Measurements from ENCODE around the gene PPFIA1. TPM values are rescaled to one million over a fixed set of nuclear protein-coding genes. Genes with fewer than 3 reads are reported as not detected.

Gene PPFIA1
- total and polyA plus RNA-seq, 2 of the 8 experiments (the other 6 are each of a cell fraction or from before 2014, with no cell fraction given) = 44.3 to 73.5 TPM

- no peak overlapping the region for H2BK15ac ChIP-seq (ENCODE audit: low read length)
- ChIA-PET POLR2A (ENCODE audit: partially characterized antibody) (interaction anchor here (0.6 to 1.8 kb wide), 6 partner anchors 32 to 108 kb away, joined by 3 to 6 read pairs (median 3); no protein-coding TSS in a partner anchor), CTCF (ENCODE audit: partially characterized antibody) (interaction anchor here (0.7 kb wide), 1 partner anchor 133 kb away, joined by 6 read pairs; no protein-coding TSS in a partner anchor)
- H3K4ac ChIP-seq (replicated peaks; ENCODE audit: insufficient read length, low read depth, low read length) = no peak overlapping the region
- H3K27ac ChIP-seq (ENCODE audit: low read depth, low read length) = peak overlapping the region; percentile 69
- peaks cover 11 to 18% of the 10 kb centered on the region in 2 experiments for H4K20me1 ChIP-seq (replicated peaks in 1 of 2; ENCODE audit: control insufficient read depth in 1 of 2, insufficient read depth in 2 of 2, low read length in 2 of 2)
- H3K4me2 ChIP-seq (ENCODE audit: insufficient read depth in 1 of 2, low read depth in 2 of 2, low read length in 2 of 2) = peak overlapping the region; percentile 84 to 91
- no peak overlapping the region for H2AFZ ChIP-seq (ENCODE audit: low read length)
- no peaks in the 10 kb centered on the region for H3K27me3 ChIP-seq (replicated peaks in 1 of 4; ENCODE audit: control insufficient read depth in 3 of 4, extremely low read depth in 1 of 4, insufficient read depth in 3 of 4, low read length in 3 of 4)
- H3K9ac ChIP-seq (replicated peaks in 1 of 4; ENCODE audit: extremely low read depth in 1 of 4, low read depth in 3 of 4, low read length in 3 of 4) = peak overlapping the region; percentile 69 to 90 (median 79)
- H3K79me1 ChIP-seq (ENCODE audit: low read depth, low read length) = peaks cover 9% of the 10 kb centered on the region; the same call in 1 of the 2 replicates
- no peak overlapping the region for H2BK20ac ChIP-seq (ENCODE audit: low read length)
- H4K5ac ChIP-seq (ENCODE audit: insufficient read length, low read depth, low read length) = peak overlapping the region; percentile 25
- H3K18ac ChIP-seq (ENCODE audit: extremely low read depth, low read length) = no peak overlapping the region; the same call in 1 of the 2 replicates
- H3K56ac ChIP-seq (replicated peaks; ENCODE audit: insufficient read length, low read depth, low read length) = peak overlapping the region; percentile 48
- H3K36me3 ChIP-seq (ENCODE audit: control insufficient read depth in 2 of 4, insufficient read depth in 4 of 4, low read length in 3 of 4) = peaks cover 7 to 40% (median 22%) of the 10 kb centered on the region in 4 experiments; a peak in 7 of 8 replicates
- no peak overlapping the region for H2BK120ac ChIP-seq (replicated peaks; ENCODE audit: low read depth, low read length)
- peak overlapping the region; percentile 83; the same call in 1 of the 2 replicates for H4K8ac ChIP-seq (ENCODE audit: extremely low read depth, insufficient read depth, low read length)
- H3K23me2 ChIP-seq (ENCODE audit: low read depth, low read length) = peaks cover 7% of the 10 kb centered on the region; the same call in 1 of the 2 replicates
- H3K4me1 ChIP-seq (replicated peaks in 1 of 4; ENCODE audit: control insufficient read depth in 3 of 4, insufficient read depth in 4 of 4, low read length in 3 of 4) = peaks cover 0 to 6% (median under 1%) of the 10 kb centered on the region in 4 experiments; a peak in 4 of 7 replicates
- WGBS, 2 experiments (ENCODE audit: extremely low coverage in 1 of 2, insufficient coverage in 1 of 2, insufficient read length in 1 of 2, insufficient replicate concordance in 2 of 2, low coverage in 1 of 2, low lambda C conversion rate in 2 of 2, missing lambda C conversion rate in 1 of 2) = 5% methylated on average over 41 of the region's 75 CpGs; no CpG with 5 or more reads in 1 of the 2 experiments
- H3K79me2 ChIP-seq (ENCODE audit: control insufficient read depth in 1 of 2, insufficient read depth in 2 of 2, low read length in 2 of 2) = peaks cover 26 to 52% of the 10 kb centered on the region in 2 experiments
- DNase-seq (ENCODE audit: low read depth in 1 of 2, low spot score in 2 of 2) = peak in 1 of 2 experiments; percentile 68
- no peaks in the 10 kb centered on the region for H3K9me3 ChIP-seq (ENCODE audit: insufficient read depth in 2 of 2, low read depth in 1 of 2, low read length in 1 of 2)
- H2BK5ac ChIP-seq (ENCODE audit: low read depth, low read length) = no peak overlapping the region; the same call in 1 of the 2 replicates
- peak overlapping the region; percentile 86 to 94 (median 90) for H3K4me3 ChIP-seq (ENCODE audit: extremely low read depth in 1 of 4, insufficient read depth in 2 of 4, low read depth in 3 of 4, low read length in 4 of 4)
- H2AK5ac ChIP-seq (ENCODE audit: low read depth, low read length) = no peak overlapping the region
- H3K14ac ChIP-seq (ENCODE audit: insufficient read length) = no peak overlapping the region
- no peak overlapping the region for H3K23ac ChIP-seq (ENCODE audit: insufficient read length)
- H2BK12ac ChIP-seq (ENCODE audit: low read depth, low read length) = no peak overlapping the region
- FAIRE-seq = no peak
- H4K91ac ChIP-seq (replicated peaks; ENCODE audit: insufficient read length, low read length) = peak overlapping the region; percentile 66
- peak; percentile 60 to 80; a peak in 3 of 4 replicates for TF ChIP-seq SIN3A (conservative IDR thresholded peaks at IDR 0.05 in 1 of 2, IDR thresholded peaks at IDR 0.05 in 1 of 2; ENCODE audit: low read depth in 1 of 2, low read length in 2 of 2)
- TF ChIP-seq PHF8 (conservative IDR thresholded peaks at IDR 0.05; ENCODE audit: low read depth, low read length) = peak; percentile 52
- no peak for TF ChIP-seq MAFK (IDR thresholded peaks at IDR 0.05; ENCODE audit: low read depth, low read length)
- peak; percentile 19 for TF ChIP-seq TAF7 (optimal IDR thresholded peaks at IDR 0.05; ENCODE audit: borderline replicate concordance, low read depth, low read length)
- no peak for TF ChIP-seq SRF (IDR thresholded peaks at IDR 0.05; ENCODE audit: low read depth, low read length)
- TF ChIP-seq, protein P1, sequence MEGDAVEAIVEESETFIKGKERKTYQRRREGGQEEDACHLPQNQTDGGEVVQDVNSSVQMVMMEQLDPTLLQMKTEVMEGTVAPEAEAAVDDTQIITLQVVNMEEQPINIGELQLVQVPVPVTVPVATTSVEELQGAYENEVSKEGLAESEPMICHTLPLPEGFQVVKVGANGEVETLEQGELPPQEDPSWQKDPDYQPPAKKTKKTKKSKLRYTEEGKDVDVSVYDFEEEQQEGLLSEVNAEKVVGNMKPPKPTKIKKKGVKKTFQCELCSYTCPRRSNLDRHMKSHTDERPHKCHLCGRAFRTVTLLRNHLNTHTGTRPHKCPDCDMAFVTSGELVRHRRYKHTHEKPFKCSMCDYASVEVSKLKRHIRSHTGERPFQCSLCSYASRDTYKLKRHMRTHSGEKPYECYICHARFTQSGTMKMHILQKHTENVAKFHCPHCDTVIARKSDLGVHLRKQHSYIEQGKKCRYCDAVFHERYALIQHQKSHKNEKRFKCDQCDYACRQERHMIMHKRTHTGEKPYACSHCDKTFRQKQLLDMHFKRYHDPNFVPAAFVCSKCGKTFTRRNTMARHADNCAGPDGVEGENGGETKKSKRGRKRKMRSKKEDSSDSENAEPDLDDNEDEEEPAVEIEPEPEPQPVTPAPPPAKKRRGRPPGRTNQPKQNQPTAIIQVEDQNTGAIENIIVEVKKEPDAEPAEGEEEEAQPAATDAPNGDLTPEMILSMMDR (IDR thresholded peaks at IDR 0.05; ENCODE audit: control extremely low read depth in 1 of 3, insufficient read depth in 1 of 3, low read depth in 1 of 3, low read length in 3 of 3) = no peak
- no peak for TF ChIP-seq SP4 (IDR thresholded peaks at IDR 0.05; ENCODE audit: low read length)
- 0 out of 2 replicates have a peak, but pooled peaks have one; percentile 44 for TF ChIP-seq RBBP5 (IDR thresholded peaks at IDR 0.05; ENCODE audit: borderline replicate concordance, low read depth, low read length)
Observed at GRCh38 chr11:70270877-70271648, 573 bp downstream of the PPFIA1 start.

Data from H1 (cell line).